Measurements from ENCODE around the gene SIGLEC11.
"Not testable (repeated sequence)": the region's sequence is repeated elsewhere in the genome, so short reads cannot be mapped to it uniquely, and the experiment has no call there.

SIGLEC11 gene

DNA sequence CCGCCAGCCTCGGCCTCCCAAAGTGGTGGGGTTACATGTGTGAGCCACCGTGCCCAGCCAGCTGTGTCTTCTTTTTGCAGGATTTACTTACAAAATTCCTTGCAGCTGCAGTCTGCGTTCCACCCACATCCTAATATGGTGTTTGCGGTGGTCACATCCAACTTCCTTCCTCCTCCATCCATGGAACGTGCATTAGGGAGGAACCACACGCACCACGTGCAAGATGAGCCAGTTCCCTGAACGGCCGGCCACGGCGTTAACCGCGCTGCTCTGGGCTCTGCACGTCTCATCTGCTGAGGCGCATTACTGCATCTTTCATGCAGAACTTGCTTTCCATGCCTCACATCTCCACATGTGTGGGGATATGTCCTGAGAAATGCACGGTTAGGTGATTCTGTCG is 13.0 kb upstream of the SIGLEC11 start:
- DNase-seq (ENCODE audit: insufficient read length, low spot score) (no peak), FAIRE-seq (no peak)
- no peak for TF ChIP-seq POLR2AphosphoS5 (IDR thresholded peaks at IDR 0.05; ENCODE audit: low read depth, low read length)
- TF ChIP-seq SPI1 (IDR thresholded peaks at IDR 0.05; ENCODE audit: low read depth, low read length), result no peak
- no peak for TF ChIP-seq TAF1 (IDR thresholded peaks at IDR 0.05; ENCODE audit: low read depth, low read length)
- no peak for TF ChIP-seq PAX5 (IDR thresholded peaks at IDR 0.05; ENCODE audit: insufficient read depth, low read length, severe bottlenecking)
- no peak for TF ChIP-seq POU2F2 (IDR thresholded peaks at IDR 0.05; ENCODE audit: low read depth, low read length)
- TF ChIP-seq POLR2A (IDR thresholded peaks at IDR 0.05; ENCODE audit: low read depth, low read length), result no peak

DNA sequence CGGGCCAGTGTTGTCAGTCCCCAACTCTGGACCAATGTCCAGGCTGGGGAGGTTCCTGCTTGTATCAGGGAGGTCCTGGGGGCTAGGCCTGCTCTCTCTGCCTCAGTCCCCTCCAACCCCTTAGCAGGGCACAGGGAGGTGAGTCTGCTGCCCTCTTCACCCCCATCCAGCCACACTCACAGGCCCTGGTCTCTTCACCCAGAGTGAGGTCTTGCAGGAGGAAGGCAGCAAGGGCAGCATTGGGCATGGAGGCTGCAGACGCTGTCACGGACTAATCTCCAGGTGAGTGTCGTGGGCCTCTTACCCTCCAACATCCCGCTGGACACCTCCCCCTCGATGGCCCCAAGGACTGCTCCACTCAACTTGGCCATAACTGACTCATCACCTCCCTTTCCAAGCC is 11.9 kb upstream of the SIGLEC11 start:
- DNase-seq (ENCODE audit: insufficient read length, low spot score) (no peak), FAIRE-seq (no peak)
- TF ChIP-seq TAF1 (IDR thresholded peaks at IDR 0.05; ENCODE audit: low read depth, low read length) (no peak), POLR2AphosphoS5 (IDR thresholded peaks at IDR 0.05; ENCODE audit: low read depth, low read length) (no peak)

DNA sequence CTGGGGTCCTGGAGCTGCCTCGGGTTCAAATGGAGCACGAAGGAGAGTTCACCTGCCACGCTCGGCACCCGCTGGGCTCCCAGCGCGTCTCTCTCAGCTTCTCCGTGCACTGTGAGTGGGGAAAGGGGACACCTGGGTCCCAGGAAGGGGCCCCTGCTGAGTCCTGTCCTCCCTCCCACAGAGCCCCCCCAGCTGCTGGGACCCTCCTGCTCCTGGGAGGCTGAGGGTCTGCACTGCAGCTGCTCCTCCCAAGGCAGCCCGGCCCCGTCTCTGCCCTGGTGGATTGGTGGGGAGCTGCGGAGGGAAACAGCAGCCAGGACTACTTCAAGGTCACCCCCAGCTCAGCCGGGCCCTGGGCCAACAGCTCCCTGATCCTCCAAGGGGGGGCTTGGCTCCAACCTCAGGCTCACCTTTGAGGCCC is 11.0 kb upstream of the SIGLEC11 start:
- FAIRE-seq, result no peak
- no peak for DNase-seq (ENCODE audit: insufficient read length, low spot score)
- TF ChIP-seq PAX5 (IDR thresholded peaks at IDR 0.05; ENCODE audit: insufficient read depth, low read length, severe bottlenecking), result no peak
- no peak for TF ChIP-seq TAF1 (IDR thresholded peaks at IDR 0.05; ENCODE audit: low read depth, low read length)
- no peak for TF ChIP-seq POLR2AphosphoS5 (IDR thresholded peaks at IDR 0.05; ENCODE audit: low read depth, low read length)
- TF ChIP-seq SPI1 (IDR thresholded peaks at IDR 0.05; ENCODE audit: low read depth, low read length), result no peak
- no peak for TF ChIP-seq POLR2A (IDR thresholded peaks at IDR 0.05; ENCODE audit: low read depth, low read length)
- TF ChIP-seq POU2F2 (IDR thresholded peaks at IDR 0.05; ENCODE audit: low read depth, low read length), result no peak

DNA sequence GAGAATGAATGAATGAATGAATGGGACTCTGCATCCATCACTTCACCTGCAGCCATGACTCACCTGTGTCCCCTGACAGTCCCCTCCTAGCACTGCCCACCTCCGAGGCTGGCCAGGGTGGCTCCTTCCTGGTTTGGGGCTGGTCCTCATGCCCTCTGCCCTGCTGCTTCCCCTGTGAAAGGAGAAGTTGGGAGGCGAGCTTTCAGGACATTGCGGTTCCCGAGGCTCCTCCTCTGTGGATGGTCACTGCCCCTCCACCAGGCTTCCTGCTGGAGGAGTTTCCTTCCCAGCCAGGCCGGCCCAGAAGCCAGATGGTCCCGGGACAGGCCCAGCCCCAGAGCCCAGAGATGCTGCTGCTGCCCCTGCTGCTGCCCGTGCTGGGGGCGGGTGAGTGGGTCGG is 8.4 kb upstream of the SIGLEC11 start:
- FAIRE-seq; DNase-seq (ENCODE audit: insufficient read length, low spot score): not testable (repeated sequence)

DNA sequence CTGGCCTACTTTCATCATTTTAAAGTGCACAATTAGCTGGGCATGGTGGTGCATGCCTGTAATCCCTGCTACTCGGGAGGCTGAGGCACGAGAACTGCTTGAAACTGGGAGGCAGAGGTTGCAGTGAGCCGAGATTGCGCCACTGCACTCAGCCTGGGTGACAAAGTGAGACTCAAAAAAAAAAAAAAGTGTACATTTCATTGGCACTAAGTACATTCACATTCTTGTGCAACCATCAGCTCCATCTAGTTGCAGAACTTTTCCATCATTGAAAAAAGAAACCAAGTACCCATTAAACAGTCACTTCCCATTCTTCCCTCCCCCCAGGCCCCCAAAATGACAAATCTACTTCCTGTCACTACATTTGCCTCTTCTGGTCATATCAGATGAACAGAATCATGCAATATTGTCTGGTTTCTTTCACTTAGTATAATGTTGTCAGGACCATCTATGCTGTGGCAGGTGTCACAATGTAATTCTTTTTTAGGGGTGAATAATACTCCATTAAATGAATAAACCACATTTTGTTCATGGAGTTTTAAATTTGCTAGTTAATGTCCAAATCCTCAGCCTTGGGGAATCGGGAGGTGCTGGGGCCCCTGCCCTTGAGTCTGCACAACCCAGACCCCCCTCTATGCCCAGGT is 7.4 kb upstream of the SIGLEC11 start:
- FAIRE-seq, result no peak
- no peak for DNase-seq (ENCODE audit: insufficient read length, low spot score)
- TF ChIP-seq TAF1 (IDR thresholded peaks at IDR 0.05; ENCODE audit: low read depth, low read length) (no peak), PAX5 (IDR thresholded peaks at IDR 0.05; ENCODE audit: insufficient read depth, low read length, severe bottlenecking) (no peak), POU2F2 (IDR thresholded peaks at IDR 0.05; ENCODE audit: low read depth, low read length) (no peak), SPI1 (IDR thresholded peaks at IDR 0.05; ENCODE audit: low read depth, low read length) (no peak), POLR2AphosphoS5 (IDR thresholded peaks at IDR 0.05; ENCODE audit: low read depth, low read length) (no peak), POLR2A (IDR thresholded peaks at IDR 0.05; ENCODE audit: low read depth, low read length) (no peak)

DNA sequence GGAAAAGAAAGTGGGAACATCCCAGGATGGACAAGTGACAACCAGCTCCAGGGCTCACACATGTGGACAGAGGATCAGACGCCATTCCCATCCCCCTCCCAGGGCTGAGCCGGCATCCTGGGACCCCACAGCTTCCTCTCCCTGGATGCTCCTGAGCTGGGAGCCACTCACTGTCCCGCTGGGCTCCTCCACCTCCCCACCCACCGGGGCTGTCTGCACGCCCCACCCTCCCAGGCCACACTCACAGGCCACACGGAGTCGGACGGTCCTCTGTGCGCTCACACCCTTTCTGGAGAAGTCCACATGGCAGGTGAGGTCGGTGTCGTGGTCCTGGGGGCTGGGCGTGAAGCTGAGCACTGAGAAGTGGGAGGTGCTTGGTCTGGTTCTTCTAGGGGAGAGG is 1.1 kb downstream of the SIGLEC11 start:
- DNase-seq (ENCODE audit: insufficient read length, low spot score); FAIRE-seq: not testable (repeated sequence)

DNA sequence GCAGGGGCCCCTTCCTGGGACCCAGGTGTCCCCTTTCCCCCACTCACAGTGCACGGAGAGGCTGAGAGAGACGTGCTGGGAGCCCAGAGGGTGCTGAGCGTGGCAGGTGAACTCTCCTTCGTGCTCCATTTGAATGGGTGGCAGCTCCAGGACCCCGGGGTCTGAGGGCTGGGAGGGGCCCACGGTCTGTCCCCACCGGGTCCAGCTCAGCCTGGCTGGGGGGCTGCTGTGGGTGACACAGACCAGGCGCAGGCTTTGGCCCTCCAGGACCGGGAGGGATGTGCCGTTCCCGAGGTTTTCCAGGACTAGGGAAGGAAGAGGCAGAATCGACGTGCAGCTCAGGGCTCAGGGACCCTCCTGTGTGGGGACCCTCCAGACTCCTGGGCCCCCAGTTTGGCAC is 2.4 kb downstream of the SIGLEC11 start:
- not testable (repeated sequence) for DNase-seq (ENCODE audit: insufficient read length, low spot score); FAIRE-seq

DNA sequence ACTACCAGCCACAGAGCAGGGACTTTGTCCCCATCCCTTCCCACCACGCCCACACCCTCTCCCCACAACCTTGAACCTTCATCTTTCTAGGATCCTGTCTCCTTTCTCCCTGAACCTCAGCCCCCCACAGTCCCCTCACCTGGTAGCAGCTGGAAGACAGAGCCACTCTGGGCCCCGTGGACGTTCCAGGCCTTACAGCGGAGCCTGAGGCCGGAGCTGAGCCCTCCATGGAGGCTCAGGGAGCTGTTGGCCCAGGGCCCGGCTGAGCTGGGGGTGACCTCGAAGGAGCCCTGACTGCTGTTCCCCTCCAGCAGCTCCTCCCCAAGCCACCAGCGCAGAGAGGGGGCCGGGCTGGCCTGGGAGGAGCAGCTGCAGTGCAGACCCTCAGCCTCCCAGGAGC is 2.8 kb downstream of the SIGLEC11 start:
- not testable (repeated sequence) for DNase-seq (ENCODE audit: insufficient read length, low spot score); FAIRE-seq

DNA sequence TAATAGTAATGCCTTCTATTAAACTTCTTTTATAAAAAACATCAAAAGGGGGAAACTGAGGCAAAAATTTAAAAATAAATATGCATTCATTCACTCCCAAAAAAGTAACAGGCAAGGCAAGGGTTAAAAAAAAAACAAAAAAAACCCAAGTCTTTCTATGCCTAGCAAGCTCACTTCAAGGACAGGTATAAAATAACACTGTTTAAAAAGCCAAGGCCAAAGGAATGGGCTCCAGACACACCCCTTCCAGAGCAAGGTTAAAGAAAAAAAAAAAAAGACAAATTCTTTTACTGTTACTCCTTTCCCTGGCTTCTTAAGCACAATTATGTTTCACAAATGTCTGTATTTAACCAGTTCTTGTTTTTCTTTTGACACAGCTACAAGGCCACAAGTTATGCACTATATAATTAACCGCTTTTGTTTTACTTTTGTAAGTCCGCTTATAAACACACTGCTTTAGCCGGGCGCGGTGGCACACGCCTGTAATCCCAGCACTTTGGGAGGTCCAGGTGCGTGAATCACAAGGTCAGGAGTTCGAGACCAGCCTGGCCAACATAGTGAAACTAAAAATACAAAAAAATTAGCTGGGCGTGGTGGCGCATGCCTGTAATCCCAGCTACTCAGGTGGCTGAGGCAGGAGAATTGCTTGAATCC is 3.6 kb downstream of the SIGLEC11 start:
- DNase-seq (ENCODE audit: insufficient read length, low spot score) (no peak), FAIRE-seq (no peak)

DNA sequence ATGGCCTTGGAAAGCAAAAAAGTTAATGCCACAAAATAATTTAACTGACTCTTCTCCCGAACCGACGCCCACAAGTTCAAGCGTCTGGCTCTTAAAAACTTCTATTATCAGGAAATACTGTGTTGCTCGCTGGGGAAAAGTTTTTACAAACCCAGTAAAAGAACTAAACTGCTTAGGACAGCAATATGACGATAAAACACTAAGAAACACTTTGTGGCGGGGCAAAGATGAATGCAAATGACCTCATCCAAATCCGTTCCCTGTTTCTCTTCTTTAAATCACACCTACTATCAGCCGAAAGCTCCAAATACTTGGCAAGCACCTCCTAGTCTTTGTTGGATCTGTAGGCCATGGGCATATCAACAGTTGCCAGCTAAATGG is 4.9 kb downstream of the SIGLEC11 start:
- no peak for FAIRE-seq
- no peak for TF ChIP-seq POLR2AphosphoS5 (IDR thresholded peaks at IDR 0.05; ENCODE audit: low read depth, low read length)
- no peak for TF ChIP-seq POLR2A (IDR thresholded peaks at IDR 0.05; ENCODE audit: low read depth, low read length)
- TF ChIP-seq TAF1 (IDR thresholded peaks at IDR 0.05; ENCODE audit: low read depth, low read length), result no peak
- no peak for TF ChIP-seq PAX5 (IDR thresholded peaks at IDR 0.05; ENCODE audit: insufficient read depth, low read length, severe bottlenecking)
- no peak for TF ChIP-seq POU2F2 (IDR thresholded peaks at IDR 0.05; ENCODE audit: low read depth, low read length)
- TF ChIP-seq SPI1 (IDR thresholded peaks at IDR 0.05; ENCODE audit: low read depth, low read length), result no peak
- DNase-seq (ENCODE audit: insufficient read length, low spot score), result no peak

More for the DNA sequence above, 3.6 kb downstream of the SIGLEC11 start:
- TF ChIP-seq POU2F2 (IDR thresholded peaks at IDR 0.05; ENCODE audit: low read depth, low read length) (no peak), POLR2A (IDR thresholded peaks at IDR 0.05; ENCODE audit: low read depth, low read length) (no peak), POLR2AphosphoS5 (IDR thresholded peaks at IDR 0.05; ENCODE audit: low read depth, low read length) (no peak), PAX5 (IDR thresholded peaks at IDR 0.05; ENCODE audit: insufficient read depth, low read length, severe bottlenecking) (no peak)

DNA sequence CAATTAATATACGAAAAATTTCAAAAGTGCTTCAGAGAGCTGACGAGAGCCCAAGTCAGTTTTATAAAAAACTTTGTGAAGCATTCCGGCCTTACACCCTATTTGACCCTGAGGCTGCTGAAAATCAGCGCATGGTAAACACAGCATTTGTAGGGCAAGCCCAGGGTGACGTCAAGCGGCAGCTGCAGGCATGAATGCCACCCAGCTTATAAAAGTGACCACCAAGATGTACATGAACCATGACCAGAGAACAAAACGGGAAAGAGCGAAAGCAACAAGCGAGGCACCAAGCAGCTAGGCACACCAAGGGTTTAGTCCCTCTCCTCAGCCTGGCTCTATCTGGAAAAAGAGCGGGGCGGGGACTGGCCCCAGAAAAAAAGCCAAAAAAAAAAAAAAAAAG is 6.0 kb downstream of the SIGLEC11 start:
- FAIRE-seq, result no peak
- no peak for DNase-seq (ENCODE audit: insufficient read length, low spot score)
- no peak for TF ChIP-seq POU2F2 (IDR thresholded peaks at IDR 0.05; ENCODE audit: low read depth, low read length)
- no peak for TF ChIP-seq PAX5 (IDR thresholded peaks at IDR 0.05; ENCODE audit: insufficient read depth, low read length, severe bottlenecking)

All from GM12891 (cell line).